ENCODE measurements around the gene ENTPD2. TPM values are rescaled to one million over a fixed set of nuclear protein-coding genes. Genes with fewer than 3 reads are reported as not detected.

The ENTPD2 gene
- total RNA-seq, 3 donors from 2014 or later (not counting 1 experiment from before 2014, with no cell fraction given) = not detected

- Mint-ChIP-seq H3K4me1 (peaks cover 5 to 7% of the 10 kb centered on the region in 2 donors), H3K9me3 (no peaks in the 10 kb centered on the region), H3K4me3 (no peak overlapping the region), H3K27me3 (ENCODE audit: low read depth in 2 of 2) (peaks cover 14 to 43% of the 10 kb centered on the region in 2 donors), H3K36me3 (no peaks in the 10 kb centered on the region), H3K27ac (no peak overlapping the region)
- WGBS (ENCODE audit: insufficient coverage) = 40% methylated on average over 72 of the region's 72 CpGs
- Histone ChIP-seq H3K27ac (ENCODE audit: low read length) (no peak overlapping the region), H3K4me3 (ENCODE audit: low read length) (no peak overlapping the region), H3K9me3 (ENCODE audit: control insufficient read depth, insufficient read depth, low read length) (no peaks in the 10 kb centered on the region), H3K4me1 (ENCODE audit: control insufficient read depth, insufficient read depth, low read length) (peaks cover 42% of the 10 kb centered on the region), H3K27me3 (ENCODE audit: control insufficient read depth, insufficient read depth, low read length) (peaks cover 81% of the 10 kb centered on the region), H3K36me3 (ENCODE audit: control insufficient read depth, insufficient read depth, low read length) (no peaks in the 10 kb centered on the region)
- DNase-seq (no peak), ATAC-seq (no peak)
- intact Hi-C loops (cut with micrococcal nuclease) = loop anchor here (5.0 kb wide), 1 partner anchor 178 kb away; the partner anchor contains the start of genes CYSRT1 and RNF224
- no peak for TF ChIP-seq CTCF (IDR thresholded peaks at IDR 0.05)
These were observed 5.0 kb downstream of the ENTPD2 start for GRCh38 chr9:137048655-137049543.

GRCh38 chr9:137046088-137046787 is 7.6 kb downstream of the ENTPD2 start, which contains the start of gene NPDC1:
Gene NPDC1, minus strand, starts transcription at chr9:137046177. Its CDS starts 188 bp downstream, at chr9:137045989.
- H3K4me1 ChIP-seq (ENCODE audit: control insufficient read depth, insufficient read depth, low read length) = peaks cover 37% of the 10 kb centered on the region
- no peak within 1 kb of the TSS for H3K4me3 ChIP-seq (ENCODE audit: low read length)
- ATAC-seq (peak; percentile 89 to 98 (median 92)), DNase-seq (peak; percentile 76 to 89)
- intact Hi-C loops (cut with micrococcal nuclease) = loop anchor here (5.0 kb wide), 1 partner anchor 181 kb away; the partner anchor contains the start of genes CYSRT1 and RNF224
- H3K9me3 ChIP-seq (ENCODE audit: control insufficient read depth, insufficient read depth, low read length) = no peaks in the 10 kb centered on the region
- Mint-ChIP-seq H3K9me3 (no peaks in the 10 kb centered on the region), H3K4me3 (peak within 1 kb of the TSS; percentile 9), H3K36me3 (no peaks in the 10 kb centered on the region), H3K4me1 (peaks cover 5 to 7% of the 10 kb centered on the region in 2 donors), H3K27ac (no peak within 1 kb of the TSS), H3K27me3 (ENCODE audit: low read depth in 2 of 2) (peaks cover 14 to 34% of the 10 kb centered on the region in 2 donors)
- H3K36me3 ChIP-seq (ENCODE audit: control insufficient read depth, insufficient read depth, low read length) = no peaks in the 10 kb centered on the region
- H3K27me3 ChIP-seq (ENCODE audit: control insufficient read depth, insufficient read depth, low read length) = peaks cover 74% of the 10 kb centered on the region
- no peak within 1 kb of the TSS for H3K27ac ChIP-seq (ENCODE audit: low read length)
- TF ChIP-seq CTCF (IDR thresholded peaks at IDR 0.05) = peak; percentile 88
- WGBS (ENCODE audit: insufficient coverage) = under 1% methylated on average over 57 of the region's 57 CpGs

GRCh38 chr9:137045294-137046087 is 8.4 kb downstream of the ENTPD2 start:
- no peak overlapping the region for H3K27ac Mint-ChIP-seq
- H3K9me3 Mint-ChIP-seq = no peaks in the 10 kb centered on the region
- intact Hi-C loops (cut with micrococcal nuclease) = loop anchor here (5.0 kb wide), 1 partner anchor 182 kb away; the partner anchor contains the start of genes CYSRT1 and RNF224
- Histone ChIP-seq H3K4me3 (ENCODE audit: low read length) (no peak overlapping the region), H3K4me1 (ENCODE audit: control insufficient read depth, insufficient read depth, low read length) (peaks cover 37% of the 10 kb centered on the region), H3K27me3 (ENCODE audit: control insufficient read depth, insufficient read depth, low read length) (peaks cover 67% of the 10 kb centered on the region), H3K27ac (ENCODE audit: low read length) (no peak overlapping the region), H3K9me3 (ENCODE audit: control insufficient read depth, insufficient read depth, low read length) (no peaks in the 10 kb centered on the region), H3K36me3 (ENCODE audit: control insufficient read depth, insufficient read depth, low read length) (no peaks in the 10 kb centered on the region)
- H3K4me3 Mint-ChIP-seq = no peak overlapping the region
- H3K4me1 Mint-ChIP-seq = peaks cover 5 to 7% of the 10 kb centered on the region in 2 donors
- no peak for TF ChIP-seq CTCF (IDR thresholded peaks at IDR 0.05)
- DNase-seq = peak in 1 of 2 donors; percentile 46
- ATAC-seq = no peak
- 2% methylated on average over 96 of the region's 96 CpGs for WGBS (ENCODE audit: insufficient coverage)
- H3K36me3 Mint-ChIP-seq = no peaks in the 10 kb centered on the region
- H3K27me3 Mint-ChIP-seq (ENCODE audit: low read depth in 2 of 2) = peaks cover 14 to 33% of the 10 kb centered on the region in 2 donors
